DND-41 (cell line): ENCODE measurements around the gene DUSP2.

ENCODE experiments used
- ATAC-seq: fragments of 200-7000 bp; cut with Tn5 transposase; 3 replicates; pipeline ENCODE4 v1.9.1; 2021; ENCODE audit warnings: low read depth; ENCODE audit not compliant: insufficient read depth
- DNase-seq: peaks from one replicate; pipeline ENCODE4 v3.0.0-alpha.2; 2020
- H2AFZ ChIP-seq: 2 replicates; pipeline ENCODE4 v1.6.0; 2012; ENCODE audit warnings: low read depth, low read length
- H3K27ac ChIP-seq: 2 replicates; pipeline ENCODE4 v1.5.1; 2012; ENCODE audit warnings: low read length, inconsistent platforms
- H3K27me3 ChIP-seq: fragments of 200-600 bp; sonication (generic); 2 replicates; pipeline ENCODE4 v1.6.0; 2012; ENCODE audit warnings: low read length, mild to moderate bottlenecking, inconsistent platforms; ENCODE audit not compliant: insufficient read depth, poor library complexity
- H3K36me3 ChIP-seq: 2 replicates; pipeline ENCODE4 v1.5.1; 2012; ENCODE audit warnings: low read length, inconsistent platforms; ENCODE audit not compliant: insufficient read depth
- H3K4me1 ChIP-seq: 2 replicates; pipeline ENCODE4 v1.5.1; 2012; ENCODE audit warnings: mild to moderate bottlenecking, low read length; ENCODE audit not compliant: insufficient read depth
- H3K4me2 ChIP-seq: 2 replicates; pipeline ENCODE4 v1.6.0; 2012; ENCODE audit warnings: mild to moderate bottlenecking, moderate library complexity, low read length, inconsistent platforms; ENCODE audit not compliant: insufficient read depth
- H3K4me3 ChIP-seq, 2 experiments: fragments of 200-600 bp in 1 of 2; shearing (Covaris generic) in 1 of 2; 2 replicates each; pipeline ENCODE4 v1.5.1; 2012 to 2016; ENCODE audit warnings: inconsistent platforms in 2 of 2, low read length in 2 of 2, mild to moderate bottlenecking in 2 of 2, low read depth in 1 of 2, moderate library complexity in 1 of 2
- H3K79me2 ChIP-seq: 2 replicates; pipeline ENCODE4 v1.6.0; 2012; ENCODE audit warnings: low read length, inconsistent platforms; ENCODE audit not compliant: insufficient read depth
- H3K9ac ChIP-seq: 2 replicates; pipeline ENCODE4 v1.6.0; 2012; ENCODE audit warnings: low read depth, mild to moderate bottlenecking, inconsistent platforms, low read length, moderate library complexity
- H3K9me3 ChIP-seq: 2 replicates; pipeline ENCODE4 v1.5.1; 2012; ENCODE audit warnings: low read length, moderate library complexity, mild to moderate bottlenecking, inconsistent platforms; ENCODE audit not compliant: insufficient read depth, severe bottlenecking
- H4K20me1 ChIP-seq: 2 replicates; pipeline ENCODE4 v1.6.0; 2012; ENCODE audit warnings: low read length; ENCODE audit not compliant: insufficient read depth
- EZH2 ChIP-seq: IDR thresholded peaks from 3 replicates; pipeline ENCODE4 v1.6.1; 2012; ENCODE audit warnings: borderline replicate concordance, low read depth, mild to moderate bottlenecking, moderate library complexity, low read length, inconsistent platforms; ENCODE audit not compliant: severe bottlenecking
- TF ChIP-seq, protein P1 (sequence below): IDR thresholded peaks from 2 replicates; pipeline ENCODE4 v1.5.1; 2012; ENCODE audit warnings: borderline replicate concordance, low read length, moderate library complexity, mild to moderate bottlenecking; ENCODE audit not compliant: poor library complexity, severe bottlenecking; ENCODE audit errors: extremely low read depth

Gene DUSP2

DNA sequence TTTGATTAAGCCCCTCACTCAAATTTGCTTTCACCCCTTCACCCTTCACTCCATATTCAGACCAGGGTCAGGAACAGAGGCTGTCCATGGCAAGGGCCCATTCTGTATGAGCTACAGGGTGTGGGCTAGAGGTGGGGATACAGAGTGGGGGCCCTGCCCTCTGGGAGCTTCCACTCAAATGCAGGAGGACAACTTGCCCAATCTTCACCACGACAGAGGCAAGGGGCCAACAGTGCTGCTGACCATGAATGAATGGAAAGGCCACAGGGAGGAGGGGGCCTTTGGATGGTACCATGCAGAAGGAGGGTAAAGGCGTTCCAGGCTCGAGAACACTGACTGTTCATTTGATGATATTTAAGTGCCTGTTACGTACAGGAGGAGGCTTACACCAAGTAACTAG is 51.7 kb downstream of the DUSP2 start:
- DNase-seq = no peak
- no peak for ATAC-seq
- H3K4me1 ChIP-seq = no peaks in the 10 kb centered on the region

More for the DNA sequence above, 51.7 kb downstream of the DUSP2 start:
- H3K4me2 ChIP-seq = no peak overlapping the region
- H2AFZ ChIP-seq = no peak overlapping the region
- no peak overlapping the region for H3K4me3 ChIP-seq
- H3K79me2 ChIP-seq = no peaks in the 10 kb centered on the region
- H3K9ac ChIP-seq = no peak overlapping the region
- no peak for TF ChIP-seq EZH2
- TF ChIP-seq, protein P1, sequence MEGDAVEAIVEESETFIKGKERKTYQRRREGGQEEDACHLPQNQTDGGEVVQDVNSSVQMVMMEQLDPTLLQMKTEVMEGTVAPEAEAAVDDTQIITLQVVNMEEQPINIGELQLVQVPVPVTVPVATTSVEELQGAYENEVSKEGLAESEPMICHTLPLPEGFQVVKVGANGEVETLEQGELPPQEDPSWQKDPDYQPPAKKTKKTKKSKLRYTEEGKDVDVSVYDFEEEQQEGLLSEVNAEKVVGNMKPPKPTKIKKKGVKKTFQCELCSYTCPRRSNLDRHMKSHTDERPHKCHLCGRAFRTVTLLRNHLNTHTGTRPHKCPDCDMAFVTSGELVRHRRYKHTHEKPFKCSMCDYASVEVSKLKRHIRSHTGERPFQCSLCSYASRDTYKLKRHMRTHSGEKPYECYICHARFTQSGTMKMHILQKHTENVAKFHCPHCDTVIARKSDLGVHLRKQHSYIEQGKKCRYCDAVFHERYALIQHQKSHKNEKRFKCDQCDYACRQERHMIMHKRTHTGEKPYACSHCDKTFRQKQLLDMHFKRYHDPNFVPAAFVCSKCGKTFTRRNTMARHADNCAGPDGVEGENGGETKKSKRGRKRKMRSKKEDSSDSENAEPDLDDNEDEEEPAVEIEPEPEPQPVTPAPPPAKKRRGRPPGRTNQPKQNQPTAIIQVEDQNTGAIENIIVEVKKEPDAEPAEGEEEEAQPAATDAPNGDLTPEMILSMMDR = no peak
- no peaks in the 10 kb centered on the region for H3K27me3 ChIP-seq
- no peaks in the 10 kb centered on the region for H3K9me3 ChIP-seq
- H4K20me1 ChIP-seq = no peaks in the 10 kb centered on the region
- H3K27ac ChIP-seq = no peak overlapping the region
- no peaks in the 10 kb centered on the region for H3K36me3 ChIP-seq
